Upper lobe of left lung (tissue), 6 donors: ENCODE measurements around the gene RCAN3. TPM values are rescaled to one million over a fixed set of nuclear protein-coding genes. Genes with fewer than 3 reads are reported as not detected.
"Not testable (repeated sequence)": the region's sequence is repeated elsewhere in the genome, so short reads cannot be mapped to it uniquely, and the experiment has no call there.

Source experiments
- ATAC-seq, 2 donors: fragments of 200-7000 bp; cut with Tn5 transposase; one replicate each; pipeline ENCODE4 v1.9.1; 2022; ENCODE audit warnings: mild to moderate bottlenecking in 2 of 2, moderate library complexity in 2 of 2; ENCODE audit not compliant: low FRiP score in 2 of 2
- DNase-seq, 2 donors: peaks; one replicate each; pipeline ENCODE4 v3.0.0-alpha.2; 2019 to 2020
- H3K27ac ChIP-seq, 4 donors: fragments of 200-600 bp; sonication (generic); one replicate each; pipeline ENCODE4 v1.5.1; 2016 to 2019
- H3K27me3 ChIP-seq, 4 donors: fragments of 200-600 bp; sonication (generic); one replicate each; pipeline ENCODE4 v1.5.1; 2017 to 2019
- H3K36me3 ChIP-seq, 4 donors: fragments of 200-600 bp; sonication (generic); one replicate each; pipeline ENCODE4 v1.5.1; 2016 to 2019
- H3K4me1 ChIP-seq, 4 donors: fragments of 200-600 bp; sonication (generic); one replicate each; pipeline ENCODE4 v1.5.1; 2018 to 2019
- H3K4me3 ChIP-seq, 4 donors: fragments of 200-600 bp; sonication (generic); one replicate each; pipeline ENCODE4 v1.5.1; 2017 to 2019; ENCODE audit warnings: mild to moderate bottlenecking in 2 of 4, moderate library complexity in 1 of 4
- H3K9me3 ChIP-seq, 4 donors: fragments of 200-600 bp; sonication (generic); one replicate each; pipeline ENCODE4 v1.5.1; 2018 to 2019
- EP300 ChIP-seq, 4 donors: sonication (generic); formaldehyde crosslinking; IDR thresholded peaks; one replicate each; pipeline ENCODE4 v1.5.1; 2017; ENCODE audit warnings: antibody characterized with exemption in 4 of 4, control low read depth in 2 of 4
- POLR2A ChIP-seq, 4 donors: fragments of 450-650 bp; IDR thresholded peaks; one replicate each; pipeline ENCODE4 v1.5.1; 2016 to 2017; ENCODE audit warnings: antibody characterized with exemption in 4 of 4, mild to moderate bottlenecking in 2 of 4
- POLR2AphosphoS5 ChIP-seq, 2 donors: sonication (generic); formaldehyde crosslinking; IDR thresholded peaks; one replicate each; pipeline ENCODE4 v1.5.1; 2017; ENCODE audit warnings: antibody characterized with exemption in 2 of 2
- WGBS, 2 donors: methylation state at CpG; one replicate each; pipeline ENCODE4 v1.1.5; 2017 to 2018; 5-methylcytosine and 5-hydroxymethylcytosine counted together
- total RNA-seq, 6 donors: library from RNA; depleted of rRNA in 4 of 6; stranded (reverse); fragments of >200 nt in 4 of 6; gene quantifications; one replicate each; pipeline versions ENCODE4 v1.1.0 to v1.2.1, GENCODE V29; 2016 to 2021
- TF ChIP-seq, protein P1 (sequence below), 6 experiments: fragments of 450-650 bp in 4 of 6; fragments of 200-600 bp in 2 of 6; sonication (generic) in 2 of 6; IDR thresholded peaks; one replicate each; pipeline ENCODE4 v1.5.1; 2016 to 2019; ENCODE audit warnings: antibody characterized with exemption in 6 of 6
- donor health status: DM: no; HTN: no; CAD: no; lungs with moderate emphysema.
- donor health status: DM: no; HTN: yes; CAD: no; lungs with severe emphysema.

Gene RCAN3
- total RNA-seq, 6 donors from 2014 or later: 13.6 to 35.5 (median 18.6) TPM

DNA sequence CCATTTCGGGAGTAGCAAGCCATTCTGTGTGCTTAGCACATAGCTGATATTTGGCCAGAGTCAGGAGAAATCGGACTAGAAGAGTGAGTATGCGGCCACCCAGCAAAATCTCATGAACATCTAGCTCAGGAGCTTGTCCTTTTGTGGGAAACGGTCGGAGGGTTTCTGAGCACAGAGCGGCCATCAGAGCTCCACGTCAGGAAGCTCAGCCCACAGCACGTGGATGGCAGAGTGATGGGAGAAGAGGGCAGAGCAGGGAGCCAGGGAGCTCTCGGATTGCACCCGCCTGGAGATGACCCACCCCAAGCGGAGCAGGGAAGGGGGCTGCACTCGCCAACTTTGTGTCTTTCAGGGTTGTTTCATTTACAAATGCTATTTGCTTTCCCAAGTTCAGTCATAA is 13.9 kb downstream of the RCAN3 start:
- no peak for TF ChIP-seq EP300 (IDR thresholded peaks at IDR 0.05)
- no peak for TF ChIP-seq POLR2A (IDR thresholded peaks at IDR 0.05)
- TF ChIP-seq POLR2AphosphoS5 (IDR thresholded peaks at IDR 0.05): no peak
- TF ChIP-seq, protein P1, sequence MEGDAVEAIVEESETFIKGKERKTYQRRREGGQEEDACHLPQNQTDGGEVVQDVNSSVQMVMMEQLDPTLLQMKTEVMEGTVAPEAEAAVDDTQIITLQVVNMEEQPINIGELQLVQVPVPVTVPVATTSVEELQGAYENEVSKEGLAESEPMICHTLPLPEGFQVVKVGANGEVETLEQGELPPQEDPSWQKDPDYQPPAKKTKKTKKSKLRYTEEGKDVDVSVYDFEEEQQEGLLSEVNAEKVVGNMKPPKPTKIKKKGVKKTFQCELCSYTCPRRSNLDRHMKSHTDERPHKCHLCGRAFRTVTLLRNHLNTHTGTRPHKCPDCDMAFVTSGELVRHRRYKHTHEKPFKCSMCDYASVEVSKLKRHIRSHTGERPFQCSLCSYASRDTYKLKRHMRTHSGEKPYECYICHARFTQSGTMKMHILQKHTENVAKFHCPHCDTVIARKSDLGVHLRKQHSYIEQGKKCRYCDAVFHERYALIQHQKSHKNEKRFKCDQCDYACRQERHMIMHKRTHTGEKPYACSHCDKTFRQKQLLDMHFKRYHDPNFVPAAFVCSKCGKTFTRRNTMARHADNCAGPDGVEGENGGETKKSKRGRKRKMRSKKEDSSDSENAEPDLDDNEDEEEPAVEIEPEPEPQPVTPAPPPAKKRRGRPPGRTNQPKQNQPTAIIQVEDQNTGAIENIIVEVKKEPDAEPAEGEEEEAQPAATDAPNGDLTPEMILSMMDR (IDR thresholded peaks at IDR 0.05): no peak
- WGBS, 2 donors: 80 to 84% methylated on average over 12 of the region's 12 CpGs
- H3K4me1 ChIP-seq: no peaks in the 10 kb centered on the region
- DNase-seq (no peak), ATAC-seq (no peak)
- no peaks in the 10 kb centered on the region for H3K27me3 ChIP-seq
- H3K4me3 ChIP-seq: no peak overlapping the region
- H3K36me3 ChIP-seq: no peaks in the 10 kb centered on the region
- H3K9me3 ChIP-seq: no peaks in the 10 kb centered on the region
- H3K27ac ChIP-seq: no peak overlapping the region

DNA sequence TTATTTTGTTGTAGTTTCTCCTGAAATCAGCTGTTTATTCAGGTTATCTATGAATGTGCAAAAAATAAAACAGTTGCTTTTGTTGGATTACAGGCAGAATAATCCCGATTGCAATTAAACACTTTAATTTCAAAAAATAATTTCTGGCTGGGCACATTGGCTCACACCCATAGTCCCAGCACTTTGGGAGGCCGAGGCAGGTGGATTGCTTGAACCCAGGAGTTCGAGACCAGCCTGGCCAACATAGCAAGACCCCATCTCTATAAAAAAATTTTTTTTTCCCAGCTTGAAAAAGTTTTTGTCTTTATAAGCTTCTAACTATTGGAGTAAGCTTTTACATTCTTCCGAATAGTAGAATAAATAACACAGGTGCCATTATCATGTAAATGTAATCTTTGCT is 15.3 kb downstream of the RCAN3 start:
- no peak for ATAC-seq

DNA sequence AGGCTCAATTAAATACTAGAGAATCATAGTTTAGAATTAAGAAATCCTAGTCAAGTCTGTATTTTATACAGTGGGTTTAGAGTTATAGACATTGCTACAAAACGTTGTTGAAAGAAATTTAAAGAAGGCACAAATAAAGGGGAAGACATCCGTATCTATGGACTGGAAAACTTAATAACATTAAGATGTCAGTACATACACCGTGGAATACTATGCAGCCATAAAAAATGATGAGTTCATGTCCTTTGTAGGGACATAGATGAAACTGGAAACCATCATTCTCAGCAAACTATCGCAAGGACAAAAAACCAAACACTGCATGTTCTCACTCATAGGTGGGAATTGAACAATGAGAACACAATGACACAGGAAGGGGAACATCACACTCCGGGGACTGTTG is 17.6 kb downstream of the RCAN3 start:
- not testable (repeated sequence) for H3K4me1 ChIP-seq, H3K27me3 ChIP-seq, H3K4me3 ChIP-seq, DNase-seq, ATAC-seq, H3K9me3 ChIP-seq, H3K36me3 ChIP-seq, H3K27ac ChIP-seq
- WGBS, 2 donors: 96 to 98% methylated on average over 5 of the region's 5 CpGs

More for the DNA sequence above, 15.3 kb downstream of the RCAN3 start:
- Histone ChIP-seq H3K27ac (no peak overlapping the region), H3K27me3 (no peaks in the 10 kb centered on the region), H3K36me3 (no peaks in the 10 kb centered on the region), H3K4me1 (no peaks in the 10 kb centered on the region), H3K9me3 (no peaks in the 10 kb centered on the region), H3K4me3 (no peak overlapping the region)
- TF ChIP-seq, protein P1 (IDR thresholded peaks at IDR 0.05): no peak
- TF ChIP-seq POLR2A (IDR thresholded peaks at IDR 0.05): no peak
- no peak for TF ChIP-seq POLR2AphosphoS5 (IDR thresholded peaks at IDR 0.05)
- TF ChIP-seq EP300 (IDR thresholded peaks at IDR 0.05): no peak
- DNase-seq: no peak
- 82 to 94% methylated on average over 4 of the region's 4 CpGs for WGBS, 2 donors

DNA sequence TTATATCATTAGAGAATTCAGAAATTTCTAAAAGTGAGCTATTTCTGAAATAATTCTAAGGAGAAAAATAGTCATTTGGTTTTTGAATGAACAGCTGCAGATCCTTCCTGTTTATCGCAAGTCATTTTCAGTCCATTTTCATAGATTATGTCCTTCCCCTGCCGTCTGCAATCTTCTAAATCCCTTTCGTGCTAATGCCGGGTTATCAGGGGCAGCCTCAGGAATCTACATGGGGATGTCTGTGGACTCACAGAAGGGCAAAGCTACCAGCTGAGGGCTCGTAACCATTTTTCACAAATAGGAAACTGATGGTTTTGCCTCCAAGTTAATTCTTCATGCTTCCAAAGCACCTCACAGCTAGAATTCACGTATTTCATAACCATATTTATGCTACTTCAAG is 23.0 kb downstream of the RCAN3 start:
- no peak overlapping the region for H3K4me3 ChIP-seq
- 78 to 81% methylated on average over 6 of the region's 6 CpGs for WGBS, 2 donors
- TF ChIP-seq EP300 (IDR thresholded peaks at IDR 0.05) (no peak), POLR2A (IDR thresholded peaks at IDR 0.05) (no peak), POLR2AphosphoS5 (IDR thresholded peaks at IDR 0.05) (no peak)
- TF ChIP-seq, protein P1 (IDR thresholded peaks at IDR 0.05): no peak
- ATAC-seq: no peak
- no peaks in the 10 kb centered on the region for H3K9me3 ChIP-seq
- H3K36me3 ChIP-seq: no peaks in the 10 kb centered on the region
- H3K4me1 ChIP-seq: no peaks in the 10 kb centered on the region
- no peaks in the 10 kb centered on the region for H3K27me3 ChIP-seq
- no peak for DNase-seq
- no peak overlapping the region for H3K27ac ChIP-seq

DNA sequence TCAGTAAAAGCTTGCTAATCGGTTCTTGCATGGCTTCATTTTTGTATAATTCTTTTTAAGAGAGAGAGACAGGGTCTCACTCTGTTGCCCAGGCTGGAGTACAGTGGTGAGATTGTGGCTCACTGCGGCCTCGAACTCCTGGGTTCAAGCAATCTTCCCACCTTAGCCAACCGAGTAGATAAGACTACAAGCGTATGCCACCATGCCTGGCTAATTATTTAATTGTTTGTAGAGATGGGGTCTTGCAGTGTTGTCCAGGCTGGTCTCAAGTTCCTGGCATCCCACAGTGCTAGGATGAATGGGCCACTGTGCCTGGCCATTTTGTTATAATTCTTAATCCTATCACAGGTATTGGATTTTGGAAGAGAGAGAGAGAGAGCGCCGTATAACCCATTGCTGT is 23.4 kb downstream of the RCAN3 start:
- no peaks in the 10 kb centered on the region for H3K9me3 ChIP-seq
- H3K4me1 ChIP-seq: no peaks in the 10 kb centered on the region
- H3K4me3 ChIP-seq: no peak overlapping the region
- H3K36me3 ChIP-seq: no peaks in the 10 kb centered on the region
- H3K27ac ChIP-seq: no peak overlapping the region
- ATAC-seq (no peak), DNase-seq (no peak)
- no peaks in the 10 kb centered on the region for H3K27me3 ChIP-seq
- no peak for TF ChIP-seq POLR2AphosphoS5 (IDR thresholded peaks at IDR 0.05)
- TF ChIP-seq POLR2A (IDR thresholded peaks at IDR 0.05): no peak
- no peak for TF ChIP-seq EP300 (IDR thresholded peaks at IDR 0.05)
- 88 to 98% methylated on average over 7 of the region's 7 CpGs for WGBS, 2 donors

DNA sequence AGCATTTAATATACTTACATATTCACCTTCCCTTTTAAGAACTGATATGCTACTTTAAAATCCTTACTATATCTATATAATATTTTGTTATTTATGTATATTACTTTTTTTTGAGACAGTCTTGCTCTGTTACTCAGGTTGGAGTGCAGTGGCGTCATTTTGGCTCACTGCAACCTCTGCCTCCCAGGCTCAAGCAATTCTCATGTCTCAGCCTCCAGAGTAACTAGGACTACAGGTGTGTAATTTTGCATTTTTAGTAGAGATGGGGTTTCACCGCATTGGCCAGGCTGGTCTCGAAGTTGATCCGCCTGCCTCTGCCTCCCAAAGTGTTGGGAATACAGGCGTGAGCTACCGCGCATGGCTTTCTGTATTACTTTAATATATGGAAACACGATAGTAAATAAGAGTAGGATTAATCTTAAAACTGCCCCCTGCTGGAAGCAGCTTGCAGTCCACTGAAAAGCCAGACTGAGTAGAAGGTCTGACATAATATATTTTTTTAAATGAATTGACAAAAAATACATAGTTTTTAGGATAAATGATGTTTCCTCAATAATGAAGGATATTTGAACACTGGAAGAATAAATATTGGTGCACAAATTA is 24.4 kb downstream of the RCAN3 start:
- Histone ChIP-seq H3K27ac (no peak overlapping the region), H3K36me3 (no peaks in the 10 kb centered on the region), H3K27me3 (no peaks in the 10 kb centered on the region), H3K4me3 (no peak overlapping the region), H3K4me1 (no peaks in the 10 kb centered on the region), H3K9me3 (no peaks in the 10 kb centered on the region)
- WGBS, 2 donors: 84 to 86% methylated on average over 8 of the region's 8 CpGs
- ATAC-seq (no peak), DNase-seq (no peak)
- TF ChIP-seq POLR2AphosphoS5 (IDR thresholded peaks at IDR 0.05) (no peak), EP300 (IDR thresholded peaks at IDR 0.05) (no peak), POLR2A (IDR thresholded peaks at IDR 0.05) (no peak)
- TF ChIP-seq, protein P1 (IDR thresholded peaks at IDR 0.05): peak in 4 of 6 experiments; percentile 24 to 46 (median 38)
